ENCODE measurements around the gene SPAG16.

SPAG16 gene

DNA sequence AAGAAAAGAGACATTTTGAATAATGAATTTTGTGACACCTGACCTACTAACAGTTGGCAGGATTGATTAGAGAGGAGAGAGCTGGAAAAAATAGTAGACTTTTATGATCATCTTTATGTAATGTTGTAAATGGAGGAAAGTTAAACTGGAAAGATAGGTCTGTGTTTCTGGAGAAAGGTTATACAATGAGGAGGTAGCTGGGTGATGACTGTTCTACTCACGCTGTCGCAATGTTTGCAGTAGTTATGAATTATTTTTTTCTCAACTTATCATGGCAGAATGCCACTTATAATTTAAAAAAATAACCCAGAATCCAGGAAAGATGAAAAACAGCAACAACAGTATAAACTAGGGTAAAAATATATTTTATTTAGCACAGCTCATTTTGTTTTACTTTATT, 364.9 kb downstream of the SPAG16 start:
- TF ChIP-seq TOX (CRISPR knock-in tag; IDR thresholded peaks at IDR 0.05; ENCODE audit: borderline replicate concordance) (no peak), ZNF565 (CRISPR knock-in tag; conservative IDR thresholded peaks at IDR 0.05; ENCODE audit: low read depth) (no peak)
- no peak for ATAC-seq

DNA sequence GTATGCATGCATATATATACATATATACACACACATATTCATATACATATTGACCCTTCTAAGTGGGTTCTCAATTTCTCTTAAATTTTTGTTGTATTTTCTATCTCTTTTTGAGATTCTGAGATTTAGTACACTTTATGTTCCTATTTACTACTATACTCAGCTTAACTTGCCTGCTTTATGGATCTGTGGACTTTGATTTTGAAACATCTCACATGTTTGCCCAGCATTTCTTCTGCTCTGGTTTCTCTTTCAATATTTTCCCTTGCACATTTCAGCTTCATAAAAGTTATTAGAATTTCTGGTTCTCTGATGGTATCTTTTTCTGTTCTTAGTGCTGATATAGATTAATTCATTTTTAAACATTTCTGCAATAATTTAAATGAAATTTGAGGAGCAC, 380.6 kb downstream of the SPAG16 start:
- ATAC-seq: no peak
- TF ChIP-seq ISL1 (CRISPR knock-in tag; IDR thresholded peaks at IDR 0.05) (no peak), BACH2 (CRISPR knock-in tag; IDR thresholded peaks at IDR 0.05; ENCODE audit: borderline replicate concordance) (no peak), OSR1 (CRISPR knock-in tag; IDR thresholded peaks at IDR 0.05) (no peak), GLIS3 (CRISPR knock-in tag; IDR thresholded peaks at IDR 0.05) (no peak), ARNTL (CRISPR knock-in tag; IDR thresholded peaks at IDR 0.05; ENCODE audit: borderline replicate concordance, low read depth) (no peak), ZNF8 (CRISPR knock-in tag; IDR thresholded peaks at IDR 0.05) (no peak), RARB (CRISPR knock-in tag; IDR thresholded peaks at IDR 0.05) (no peak), ESRRG (CRISPR knock-in tag; IDR thresholded peaks at IDR 0.05) (no peak), ZFP30 (CRISPR knock-in tag; IDR thresholded peaks at IDR 0.05) (no peak), ZC3H10 (CRISPR knock-in tag; IDR thresholded peaks at IDR 0.05) (no peak), CSDC2 (CRISPR knock-in tag; IDR thresholded peaks at IDR 0.05) (no peak), TOX (CRISPR knock-in tag; IDR thresholded peaks at IDR 0.05; ENCODE audit: borderline replicate concordance) (no peak), ZNF70 (CRISPR knock-in tag; IDR thresholded peaks at IDR 0.05) (no peak)
- TF ChIP-seq, protein P1, sequence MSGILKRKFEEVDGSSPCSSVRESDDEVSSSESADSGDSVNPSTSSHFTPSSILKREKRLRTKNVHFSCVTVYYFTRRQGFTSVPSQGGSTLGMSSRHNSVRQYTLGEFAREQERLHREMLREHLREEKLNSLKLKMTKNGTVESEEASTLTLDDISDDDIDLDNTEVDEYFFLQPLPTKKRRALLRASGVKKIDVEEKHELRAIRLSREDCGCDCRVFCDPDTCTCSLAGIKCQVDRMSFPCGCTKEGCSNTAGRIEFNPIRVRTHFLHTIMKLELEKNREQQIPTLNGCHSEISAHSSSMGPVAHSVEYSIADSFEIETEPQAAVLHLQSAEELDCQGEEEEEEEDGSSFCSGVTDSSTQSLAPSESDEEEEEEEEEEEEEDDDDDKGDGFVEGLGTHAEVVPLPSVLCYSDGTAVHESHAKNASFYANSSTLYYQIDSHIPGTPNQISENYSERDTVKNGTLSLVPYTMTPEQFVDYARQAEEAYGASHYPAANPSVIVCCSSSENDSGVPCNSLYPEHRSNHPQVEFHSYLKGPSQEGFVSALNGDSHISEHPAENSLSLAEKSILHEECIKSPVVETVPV (CRISPR knock-in tag; IDR thresholded peaks at IDR 0.05): no peak
- TF ChIP-seq, protein P2, sequence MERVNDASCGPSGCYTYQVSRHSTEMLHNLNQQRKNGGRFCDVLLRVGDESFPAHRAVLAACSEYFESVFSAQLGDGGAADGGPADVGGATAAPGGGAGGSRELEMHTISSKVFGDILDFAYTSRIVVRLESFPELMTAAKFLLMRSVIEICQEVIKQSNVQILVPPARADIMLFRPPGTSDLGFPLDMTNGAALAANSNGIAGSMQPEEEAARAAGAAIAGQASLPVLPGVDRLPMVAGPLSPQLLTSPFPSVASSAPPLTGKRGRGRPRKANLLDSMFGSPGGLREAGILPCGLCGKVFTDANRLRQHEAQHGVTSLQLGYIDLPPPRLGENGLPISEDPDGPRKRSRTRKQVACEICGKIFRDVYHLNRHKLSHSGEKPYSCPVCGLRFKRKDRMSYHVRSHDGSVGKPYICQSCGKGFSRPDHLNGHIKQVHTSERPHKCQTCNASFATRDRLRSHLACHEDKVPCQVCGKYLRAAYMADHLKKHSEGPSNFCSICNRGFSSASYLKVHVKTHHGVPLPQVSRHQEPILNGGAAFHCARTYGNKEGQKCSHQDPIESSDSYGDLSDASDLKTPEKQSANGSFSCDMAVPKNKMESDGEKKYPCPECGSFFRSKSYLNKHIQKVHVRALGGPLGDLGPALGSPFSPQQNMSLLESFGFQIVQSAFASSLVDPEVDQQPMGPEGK (CRISPR knock-in tag; IDR thresholded peaks at IDR 0.05; ENCODE audit: borderline replicate concordance): no peak
- TF ChIP-seq, protein P3, sequence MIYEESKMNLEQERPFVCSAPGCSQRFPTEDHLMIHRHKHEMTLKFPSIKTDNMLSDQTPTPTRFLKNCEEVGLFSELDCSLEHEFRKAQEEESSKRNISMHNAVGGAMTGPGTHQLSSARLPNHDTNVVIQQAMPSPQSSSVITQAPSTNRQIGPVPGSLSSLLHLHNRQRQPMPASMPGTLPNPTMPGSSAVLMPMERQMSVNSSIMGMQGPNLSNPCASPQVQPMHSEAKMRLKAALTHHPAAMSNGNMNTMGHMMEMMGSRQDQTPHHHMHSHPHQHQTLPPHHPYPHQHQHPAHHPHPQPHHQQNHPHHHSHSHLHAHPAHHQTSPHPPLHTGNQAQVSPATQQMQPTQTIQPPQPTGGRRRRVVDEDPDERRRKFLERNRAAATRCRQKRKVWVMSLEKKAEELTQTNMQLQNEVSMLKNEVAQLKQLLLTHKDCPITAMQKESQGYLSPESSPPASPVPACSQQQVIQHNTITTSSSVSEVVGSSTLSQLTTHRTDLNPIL (CRISPR knock-in tag; IDR thresholded peaks at IDR 0.05; ENCODE audit: low read depth): no peak
- TF ChIP-seq, protein P4, sequence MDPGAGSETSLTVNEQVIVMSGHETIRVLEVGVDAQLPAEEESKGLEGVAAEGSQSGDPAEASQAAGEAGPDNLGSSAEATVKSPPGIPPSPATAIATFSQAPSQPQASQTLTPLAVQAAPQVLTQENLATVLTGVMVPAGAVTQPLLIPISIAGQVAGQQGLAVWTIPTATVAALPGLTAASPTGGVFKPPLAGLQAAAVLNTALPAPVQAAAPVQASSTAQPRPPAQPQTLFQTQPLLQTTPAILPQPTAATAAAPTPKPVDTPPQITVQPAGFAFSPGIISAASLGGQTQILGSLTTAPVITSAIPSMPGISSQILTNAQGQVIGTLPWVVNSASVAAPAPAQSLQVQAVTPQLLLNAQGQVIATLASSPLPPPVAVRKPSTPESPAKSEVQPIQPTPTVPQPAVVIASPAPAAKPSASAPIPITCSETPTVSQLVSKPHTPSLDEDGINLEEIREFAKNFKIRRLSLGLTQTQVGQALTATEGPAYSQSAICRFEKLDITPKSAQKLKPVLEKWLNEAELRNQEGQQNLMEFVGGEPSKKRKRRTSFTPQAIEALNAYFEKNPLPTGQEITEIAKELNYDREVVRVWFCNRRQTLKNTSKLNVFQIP (CRISPR knock-in tag; IDR thresholded peaks at IDR 0.05; ENCODE audit: borderline replicate concordance, low read depth): no peak

DNA sequence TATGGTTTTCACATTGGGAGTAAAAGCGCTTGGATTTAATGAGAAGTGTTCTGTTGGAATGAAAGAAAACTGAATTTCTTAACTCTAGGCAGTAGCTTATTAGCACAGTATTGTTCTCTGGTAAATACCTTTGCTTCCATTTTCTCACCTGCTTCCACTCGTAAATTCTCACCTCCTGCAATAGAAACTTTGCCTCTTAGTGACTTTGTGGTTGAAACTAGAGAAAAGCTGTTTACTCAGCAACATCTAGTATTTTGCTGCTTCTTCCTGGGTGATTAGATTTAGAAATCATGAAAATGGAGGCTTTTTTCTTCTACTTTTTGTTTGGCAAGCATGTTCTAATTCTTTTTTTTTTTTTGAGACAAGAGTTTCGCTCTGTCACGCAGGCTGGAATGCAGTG, 385.4 kb downstream of the SPAG16 start:
- no peak for TF ChIP-seq ZFP3 (CRISPR knock-in tag; IDR thresholded peaks at IDR 0.05)
- no peak for TF ChIP-seq CSDC2 (CRISPR knock-in tag; IDR thresholded peaks at IDR 0.05)
- TF ChIP-seq ZNF70 (CRISPR knock-in tag; IDR thresholded peaks at IDR 0.05): no peak
- ATAC-seq: no peak

DNA sequence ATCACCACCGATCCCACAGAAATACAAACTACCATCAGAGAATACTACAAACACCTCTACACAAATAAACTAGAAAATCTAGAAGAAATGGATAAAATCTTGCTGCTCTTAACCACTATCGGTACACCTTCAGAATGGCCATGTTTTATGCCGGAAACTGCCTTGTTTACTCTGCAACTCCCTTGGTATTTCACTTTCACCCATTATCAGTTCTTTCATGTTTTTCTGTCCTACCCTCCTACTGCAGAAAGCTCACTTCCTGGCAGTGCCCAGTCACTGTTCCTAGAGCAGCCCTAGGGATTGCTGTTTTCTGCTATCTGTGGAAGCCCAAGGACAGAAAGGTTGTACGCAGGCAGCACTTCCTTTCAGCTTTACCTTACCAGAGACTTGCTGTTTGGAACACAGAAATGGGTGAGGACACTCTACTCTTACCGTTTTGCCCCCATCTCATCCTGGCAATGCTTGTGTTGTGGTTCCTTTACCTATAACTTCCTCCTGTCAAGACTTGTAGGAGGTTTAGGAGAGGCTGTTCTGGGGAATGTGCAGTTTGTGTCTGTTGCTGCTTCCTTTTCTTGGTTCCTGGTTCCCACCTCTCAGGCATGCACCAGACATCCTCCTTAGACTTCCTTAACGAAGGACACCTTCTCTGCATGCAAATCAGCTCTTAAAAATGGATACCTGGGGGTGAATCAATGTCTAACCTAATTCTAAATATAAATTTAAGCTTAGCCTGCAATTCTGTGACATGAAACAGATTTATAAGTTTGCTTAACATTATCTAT, 394.4 kb downstream of the SPAG16 start:
- no peak for ATAC-seq
- TF ChIP-seq, protein P3 (CRISPR knock-in tag; IDR thresholded peaks at IDR 0.05; ENCODE audit: low read depth): no peak
- TF ChIP-seq ZC3H10 (CRISPR knock-in tag; IDR thresholded peaks at IDR 0.05): no peak
- no peak for TF ChIP-seq SNAI2 (CRISPR knock-in tag; IDR thresholded peaks at IDR 0.05)
- no peak for TF ChIP-seq CSDC2 (CRISPR knock-in tag; IDR thresholded peaks at IDR 0.05)
- TF ChIP-seq ZNF8 (CRISPR knock-in tag; IDR thresholded peaks at IDR 0.05): no peak
- TF ChIP-seq ZFP3 (CRISPR knock-in tag; IDR thresholded peaks at IDR 0.05): no peak
- no peak for TF ChIP-seq PPARA (CRISPR knock-in tag; IDR thresholded peaks at IDR 0.05; ENCODE audit: borderline replicate concordance)
- no peak for TF ChIP-seq ZNF565 (CRISPR knock-in tag; conservative IDR thresholded peaks at IDR 0.05; ENCODE audit: low read depth)
- no peak for TF ChIP-seq ISL1 (CRISPR knock-in tag; IDR thresholded peaks at IDR 0.05)
- TF ChIP-seq OSR1 (CRISPR knock-in tag; IDR thresholded peaks at IDR 0.05): no peak
- no peak for TF ChIP-seq ESRRG (CRISPR knock-in tag; IDR thresholded peaks at IDR 0.05)
- no peak for TF ChIP-seq TCF4 (CRISPR knock-in tag; IDR thresholded peaks at IDR 0.05; ENCODE audit: borderline replicate concordance)
- no peak for TF ChIP-seq ZFP30 (CRISPR knock-in tag; IDR thresholded peaks at IDR 0.05)
- no peak for TF ChIP-seq ARNTL (CRISPR knock-in tag; IDR thresholded peaks at IDR 0.05; ENCODE audit: borderline replicate concordance, low read depth)
